OCI-LY1 (cell line): Measurements from ENCODE around the gene GDF10.

Experiments used
- H2AFZ ChIP-seq: fragments of 200-600 bp; sonication (generic), shearing (Covaris generic); 2 replicates; pipeline ENCODE4 v1.6.0; 2014; ENCODE audit warnings: antibody characterized with exemption, mild to moderate bottlenecking, low read length
- H3F3A ChIP-seq: fragments of 200-600 bp; sonication (generic), shearing (Covaris generic); 2 replicates; pipeline ENCODE4 v1.6.0; 2014; ENCODE audit warnings: mild to moderate bottlenecking, antibody characterized with exemption, low read length, moderate library complexity; ENCODE audit not compliant: insufficient read depth
- H3K27ac ChIP-seq: fragments of 200-600 bp; sonication (generic); 2 replicates; pipeline ENCODE4 v1.5.1; 2014; ENCODE audit warnings: low read length, mixed run types, mild to moderate bottlenecking, low read depth; ENCODE audit not compliant: poor library complexity, severe bottlenecking
- H3K27me3 ChIP-seq: fragments of 200-600 bp; sonication (generic); 2 replicates; pipeline ENCODE4 v1.6.0; 2014; ENCODE audit warnings: antibody characterized with exemption, mild to moderate bottlenecking, low read length, moderate library complexity; ENCODE audit not compliant: insufficient read depth
- H3K36me3 ChIP-seq: fragments of 200-600 bp; sonication (generic); 2 replicates; pipeline ENCODE4 v1.6.1; 2014; ENCODE audit warnings: mild to moderate bottlenecking, antibody characterized with exemption, low read length, moderate library complexity, mixed read lengths; ENCODE audit not compliant: insufficient read depth
- H3K4me1 ChIP-seq: fragments of 200-600 bp; sonication (generic); 2 replicates; pipeline ENCODE4 v1.5.1; 2014; ENCODE audit warnings: mild to moderate bottlenecking, low read length, moderate library complexity; ENCODE audit not compliant: insufficient read depth, severe bottlenecking
- H3K4me2 ChIP-seq: fragments of 200-600 bp; sonication (generic), shearing (Covaris generic); 2 replicates; pipeline ENCODE4 v1.6.1; 2014; ENCODE audit warnings: low read length
- H3K4me3 ChIP-seq: fragments of 200-600 bp; sonication (generic); 2 replicates; pipeline ENCODE4 v1.5.1; 2014; ENCODE audit warnings: low read length, low read depth, mild to moderate bottlenecking, mixed read lengths; ENCODE audit not compliant: poor library complexity, severe bottlenecking
- H3K79me2 ChIP-seq: fragments of 200-600 bp; shearing (Covaris generic); 2 replicates; pipeline ENCODE4 v1.6.1; 2016; ENCODE audit warnings: mixed run types, low read length, mixed read lengths; ENCODE audit not compliant: insufficient read depth
- H3K9ac ChIP-seq: fragments of 200-600 bp; sonication (generic), shearing (Covaris generic); 2 replicates; pipeline ENCODE4 v1.6.1; 2014; ENCODE audit warnings: mild to moderate bottlenecking, low read length, mixed read lengths
- H3K9me2 ChIP-seq: fragments of 200-600 bp; sonication (generic), shearing (Covaris generic); 2 replicates; pipeline ENCODE4 v1.6.1; 2014; ENCODE audit warnings: low read depth, mild to moderate bottlenecking, low read length, mixed read lengths
- H3K9me3 ChIP-seq: fragments of 200-600 bp; shearing (Covaris generic); 2 replicates; pipeline ENCODE4 v1.6.1; 2014; ENCODE audit warnings: low read length, mixed read lengths
- H4K20me1 ChIP-seq: fragments of 200-600 bp; sonication (generic), shearing (Covaris generic); 2 replicates; pipeline ENCODE4 v1.6.0; 2016; ENCODE audit warnings: mild to moderate bottlenecking, low read length; ENCODE audit not compliant: insufficient read depth
- EZH2 ChIP-seq: fragments of 200-600 bp; sonication (generic), shearing (Covaris generic); IDR thresholded peaks from 2 replicates; pipeline ENCODE4 v1.8.0; 2017; ENCODE audit warnings: borderline replicate concordance, mixed run types, mild to moderate bottlenecking, antibody characterized with exemption, low read length, moderate library complexity, mixed read lengths
- TF ChIP-seq, protein P1 (sequence below): fragments of 200-600 bp; sonication (generic), shearing (Covaris generic); IDR thresholded peaks from 2 replicates; pipeline ENCODE4 v1.5.1; 2017; ENCODE audit warnings: mild to moderate bottlenecking, antibody characterized with exemption, low read length, moderate library complexity, mixed read lengths

Gene GDF10

DNA sequence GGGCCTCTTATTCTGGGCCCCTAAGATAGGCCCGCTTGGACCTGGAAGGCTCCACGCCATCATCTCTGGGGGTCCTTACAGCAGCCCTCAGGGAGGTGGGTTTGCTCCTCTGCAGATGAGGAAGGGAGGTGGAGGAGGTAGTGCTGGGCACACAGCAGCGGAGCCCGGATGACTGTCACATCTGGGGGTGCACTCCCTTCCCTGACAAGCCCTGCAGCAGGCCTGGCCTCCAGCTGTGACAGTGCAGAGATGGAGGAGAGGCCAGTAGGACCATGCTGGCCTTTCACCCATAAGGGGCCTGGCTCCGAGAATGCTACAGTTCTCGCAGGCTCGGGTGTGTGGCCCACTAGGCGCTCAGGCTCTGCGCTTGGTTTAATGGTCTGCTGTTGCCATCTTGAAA, 31.5 kb downstream of the GDF10 start:
- Histone ChIP-seq H3K9ac (no peak overlapping the region), H3K4me3 (no peak overlapping the region), H3K9me3 (no peaks in the 10 kb centered on the region), H4K20me1 (no peaks in the 10 kb centered on the region), H3F3A (no peaks in the 10 kb centered on the region), H3K27me3 (no peaks in the 10 kb centered on the region), H3K9me2 (no peaks in the 10 kb centered on the region), H2AFZ (no peak overlapping the region), H3K4me1 (no peaks in the 10 kb centered on the region), H3K79me2 (no peaks in the 10 kb centered on the region), H3K4me2 (no peak overlapping the region), H3K36me3 (no peaks in the 10 kb centered on the region), H3K27ac (no peak overlapping the region)
- TF ChIP-seq EZH2 = no peak
- TF ChIP-seq, protein P1, sequence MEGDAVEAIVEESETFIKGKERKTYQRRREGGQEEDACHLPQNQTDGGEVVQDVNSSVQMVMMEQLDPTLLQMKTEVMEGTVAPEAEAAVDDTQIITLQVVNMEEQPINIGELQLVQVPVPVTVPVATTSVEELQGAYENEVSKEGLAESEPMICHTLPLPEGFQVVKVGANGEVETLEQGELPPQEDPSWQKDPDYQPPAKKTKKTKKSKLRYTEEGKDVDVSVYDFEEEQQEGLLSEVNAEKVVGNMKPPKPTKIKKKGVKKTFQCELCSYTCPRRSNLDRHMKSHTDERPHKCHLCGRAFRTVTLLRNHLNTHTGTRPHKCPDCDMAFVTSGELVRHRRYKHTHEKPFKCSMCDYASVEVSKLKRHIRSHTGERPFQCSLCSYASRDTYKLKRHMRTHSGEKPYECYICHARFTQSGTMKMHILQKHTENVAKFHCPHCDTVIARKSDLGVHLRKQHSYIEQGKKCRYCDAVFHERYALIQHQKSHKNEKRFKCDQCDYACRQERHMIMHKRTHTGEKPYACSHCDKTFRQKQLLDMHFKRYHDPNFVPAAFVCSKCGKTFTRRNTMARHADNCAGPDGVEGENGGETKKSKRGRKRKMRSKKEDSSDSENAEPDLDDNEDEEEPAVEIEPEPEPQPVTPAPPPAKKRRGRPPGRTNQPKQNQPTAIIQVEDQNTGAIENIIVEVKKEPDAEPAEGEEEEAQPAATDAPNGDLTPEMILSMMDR = no peak

DNA sequence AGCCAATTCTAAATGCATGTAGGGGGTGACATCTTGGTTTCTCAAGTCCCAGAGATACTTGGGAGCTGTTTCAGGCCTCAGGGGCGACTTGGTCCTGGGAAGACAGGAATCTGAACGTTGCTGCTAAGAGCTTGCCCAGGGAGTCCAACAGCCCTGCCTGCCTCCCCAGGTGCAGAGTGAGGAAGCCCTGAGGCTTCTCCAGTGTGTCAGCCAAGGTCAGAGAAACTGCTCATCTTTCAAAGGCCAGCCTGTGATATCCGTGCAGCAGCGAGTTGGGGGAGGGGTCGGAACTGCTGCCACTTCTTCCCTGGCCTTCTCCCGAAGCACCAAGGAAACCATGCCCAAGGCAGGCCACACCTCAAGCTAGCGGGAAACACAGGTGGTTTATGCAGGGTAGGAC, 32.0 kb downstream of the GDF10 start:
- Histone ChIP-seq H3K9me3 (no peaks in the 10 kb centered on the region), H2AFZ (no peak overlapping the region), H3K79me2 (no peaks in the 10 kb centered on the region), H3K4me2 (no peak overlapping the region), H3K27ac (no peak overlapping the region), H3K9me2 (no peaks in the 10 kb centered on the region), H3K4me1 (no peaks in the 10 kb centered on the region), H3K9ac (no peak overlapping the region), H3F3A (no peaks in the 10 kb centered on the region), H3K36me3 (no peaks in the 10 kb centered on the region), H3K4me3 (no peak overlapping the region), H4K20me1 (no peaks in the 10 kb centered on the region), H3K27me3 (0 out of 2 replicates have a peak, but pooled peaks cover under 1% of the 10 kb centered on the region)
- TF ChIP-seq EZH2 = no peak
- TF ChIP-seq, protein P1 = no peak

DNA sequence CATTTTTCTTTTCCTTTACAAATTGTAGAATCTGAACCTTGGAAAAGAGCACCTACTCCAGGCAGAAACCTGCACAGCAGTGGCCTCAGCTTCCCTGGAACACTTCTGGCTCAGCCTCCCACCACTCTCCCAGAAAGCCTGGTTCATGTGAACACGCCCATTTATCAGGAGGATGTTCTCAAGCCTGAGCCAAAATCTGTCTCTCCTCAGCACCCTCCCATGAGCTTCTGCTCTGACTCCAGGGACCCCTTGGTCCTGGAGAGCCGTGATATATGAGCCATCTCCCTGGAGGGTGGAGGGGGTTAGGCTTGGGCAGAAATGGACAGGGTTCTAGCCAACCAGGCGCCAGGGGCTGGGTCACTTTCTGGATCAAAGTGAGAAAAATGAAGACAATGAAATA, 32.4 kb downstream of the GDF10 start:
- Histone ChIP-seq H3K27ac (no peak overlapping the region), H3K9me3 (no peaks in the 10 kb centered on the region), H3F3A (no peaks in the 10 kb centered on the region), H3K36me3 (no peaks in the 10 kb centered on the region), H3K9me2 (no peaks in the 10 kb centered on the region), H4K20me1 (no peaks in the 10 kb centered on the region), H2AFZ (no peak overlapping the region), H3K9ac (no peak overlapping the region), H3K4me3 (no peak overlapping the region), H3K4me1 (no peaks in the 10 kb centered on the region), H3K27me3 (0 out of 2 replicates have a peak, but pooled peaks cover 4% of the 10 kb centered on the region), H3K4me2 (no peak overlapping the region), H3K79me2 (no peaks in the 10 kb centered on the region)
- TF ChIP-seq, protein P1 = no peak
- no peak for TF ChIP-seq EZH2
